CD4-positive, alpha-beta T cell (primary cell): ENCODE results near the gene FNDC3B. TPM values are rescaled to one million over a fixed set of nuclear protein-coding genes. Genes with fewer than 3 reads are reported as not detected.

ENCODE experiments used
- ATAC-seq: fragments of 200-7000 bp; cut with Tn5 transposase; one replicate; pipeline ENCODE4 v1.10.0; 2022; ENCODE audit warnings: mild to moderate bottlenecking; ENCODE audit not compliant: poor library complexity
- CTCF ChIA-PET: fragments of 350-600 bp; sonication (Branson Sonifier 250); formaldehyde crosslinking; loops from one replicate; lab custom pipeline; 2021; ENCODE audit warnings: antibody characterized with exemption, inconsistent platforms; lab: Charles Lee
- POLR2A ChIA-PET: fragments of 350-600 bp; sonication (Branson Sonifier 250); formaldehyde crosslinking; loops from one replicate; lab custom pipeline; 2021; ENCODE audit warnings: antibody characterized with exemption, inconsistent platforms; lab: Charles Lee
- DNase-seq, 14 experiments: peaks; one replicate each; pipeline ENCODE4 v3.0.0-alpha.2; 2013 to 2020; ENCODE audit warnings: mixed read lengths in 2 of 14
- H3K27ac ChIP-seq, 2 donors: one replicate each; pipeline versions ENCODE4 v1.5.1 to v1.7.0; 2013; ENCODE audit warnings: low read length in 2 of 2, low read depth in 1 of 2, mild to moderate bottlenecking in 1 of 2
- H3K27me3 ChIP-seq, 2 experiments: 1 replicate in 1 of 2; 2 replicates in 1 of 2; pipeline versions ENCODE4 v1.6.1 to v1.7.0; 2013; ENCODE audit warnings: low read length in 2 of 2, control low read depth in 1 of 2, mild to moderate bottlenecking in 1 of 2, moderate library complexity in 1 of 2; ENCODE audit not compliant: insufficient read depth in 2 of 2, control insufficient read depth in 1 of 2
- H3K36me3 ChIP-seq: one replicate; pipeline ENCODE4 v1.6.1; 2013; ENCODE audit warnings: low read length, control low read depth; ENCODE audit not compliant: insufficient read depth
- H3K4me1 ChIP-seq: one replicate; pipeline ENCODE4 v1.6.1; 2013; ENCODE audit warnings: low read length, control low read depth; ENCODE audit not compliant: insufficient read depth
- H3K4me3 ChIP-seq: one replicate; pipeline ENCODE4 v1.5.1; 2013; ENCODE audit warnings: mild to moderate bottlenecking, low read length, moderate library complexity
- H3K9me3 ChIP-seq, 2 experiments: 1 replicate in 1 of 2; 2 replicates in 1 of 2; pipeline versions ENCODE4 v1.6.1 to v1.7.0; 2013; ENCODE audit warnings: low read length in 2 of 2, mild to moderate bottlenecking in 2 of 2, control low read depth in 1 of 2, moderate library complexity in 1 of 2; ENCODE audit not compliant: control insufficient read depth in 1 of 2, insufficient read depth in 1 of 2
- H3K27ac Mint-ChIP-seq: one replicate; pipeline ENCODE4 v1.8.0; 2020; ENCODE audit warnings: mixed read lengths
- H3K27me3 Mint-ChIP-seq: one replicate; pipeline ENCODE4 v1.8.0; 2021; ENCODE audit warnings: mixed read lengths
- H3K36me3 Mint-ChIP-seq: one replicate; pipeline ENCODE4 v1.8.0; 2021; ENCODE audit warnings: low read depth, mixed read lengths
- H3K4me1 Mint-ChIP-seq: one replicate; pipeline ENCODE4 v1.8.0; 2021; ENCODE audit warnings: low read depth, mixed read lengths
- H3K4me3 Mint-ChIP-seq: one replicate; pipeline ENCODE4 v1.8.0; 2020; ENCODE audit warnings: mild to moderate bottlenecking, mixed read lengths
- H3K9me3 Mint-ChIP-seq: one replicate; pipeline ENCODE4 v1.8.0; 2020; ENCODE audit warnings: mixed read lengths
- CTCF ChIP-seq: fragments of 200-600 bp; IDR thresholded peaks from one replicate; pipeline ENCODE4 v1.8.0; 2022; ENCODE audit warnings: antibody characterized with exemption, mild to moderate bottlenecking
- intact Hi-C, 2 experiments: fragments of 100-400 bp; cut with DNase I in 1 of 2; cut with micrococcal nuclease in 1 of 2; formaldehyde crosslinking; loops; one replicate each; pipeline versions ENCODE4 v1.15.1 to v1.9.0; 2023 to 2025; cut with DNase I, micrococcal nuclease
- total RNA-seq, 174 experiments: library from RNA in 2 of 174; stranded (reverse) in 2 of 174; gene quantifications; one replicate each; pipeline ENCODE4 v1.2.3 and lab custom pipeline; 2021 to 2026

The FNDC3B gene
- total RNA-seq, 2 experiments from 2014 or later, result 26.1 to 28.7 TPM

- no peak for ATAC-seq
- H3K27ac ChIP-seq, result no peak overlapping the region
- peaks cover 51% of the 10 kb centered on the region for H3K36me3 Mint-ChIP-seq
- H3K27me3 ChIP-seq, result no peaks in the 10 kb centered on the region
- no peaks in the 10 kb centered on the region for H3K27me3 Mint-ChIP-seq
- H3K9me3 Mint-ChIP-seq, result no peaks in the 10 kb centered on the region
- intact Hi-C loops, result no loop called here
- DNase-seq, result no peak
- H3K4me3 Mint-ChIP-seq, result no peak overlapping the region
- TF ChIP-seq CTCF, result no peak
- no peak overlapping the region for H3K4me3 ChIP-seq
- H3K27ac Mint-ChIP-seq, result no peak overlapping the region
- no peaks in the 10 kb centered on the region for H3K4me1 Mint-ChIP-seq
- H3K36me3 ChIP-seq, result peaks cover 9% of the 10 kb centered on the region
- CTCF ChIA-PET, result no interaction called here
- POLR2A ChIA-PET, result no interaction called here
- no peaks in the 10 kb centered on the region for H3K9me3 ChIP-seq
- H3K4me1 ChIP-seq, result no peaks in the 10 kb centered on the region
These were observed 281.7 kb downstream of the FNDC3B start for GRCh38 chr3:172321035-172321434.

- POLR2A ChIA-PET, result no interaction called here
- Histone ChIP-seq H3K27me3 (no peaks in the 10 kb centered on the region), H3K27ac (no peak overlapping the region), H3K4me3 (no peak overlapping the region), H3K4me1 (no peaks in the 10 kb centered on the region), H3K36me3 (peaks cover 12% of the 10 kb centered on the region), H3K9me3 (no peaks in the 10 kb centered on the region)
- DNase-seq, result no peak
- intact Hi-C loops, result no loop called here
- Mint-ChIP-seq H3K27ac (no peak overlapping the region), H3K9me3 (no peaks in the 10 kb centered on the region), H3K4me3 (no peak overlapping the region), H3K27me3 (no peaks in the 10 kb centered on the region), H3K4me1 (no peaks in the 10 kb centered on the region), H3K36me3 (peaks cover 39% of the 10 kb centered on the region)
- CTCF ChIA-PET, result interaction anchor here (0.6 to 1.8 kb wide), 2 partner anchors 8 to 267 kb away, joined by 3 to 5 read pairs; no protein-coding TSS in a partner anchor
- TF ChIP-seq CTCF, result no peak
- ATAC-seq, result no peak
These were observed 284.7 kb downstream of the FNDC3B start for GRCh38 chr3:172323894-172324610.

- ChIA-PET CTCF (no interaction called here), POLR2A (no interaction called here)
- intact Hi-C loops, result no loop called here
- H3K4me3 Mint-ChIP-seq, result no peak overlapping the region
- Histone ChIP-seq H3K4me1 (no peaks in the 10 kb centered on the region), H3K9me3 (no peaks in the 10 kb centered on the region), H3K27me3 (no peaks in the 10 kb centered on the region), H3K27ac (no peak overlapping the region), H3K36me3 (peaks cover 13% of the 10 kb centered on the region), H3K4me3 (no peak overlapping the region)
- H3K9me3 Mint-ChIP-seq, result no peaks in the 10 kb centered on the region
- H3K27me3 Mint-ChIP-seq, result no peaks in the 10 kb centered on the region
- ATAC-seq, result no peak
- DNase-seq, result no peak
- TF ChIP-seq CTCF, result no peak
- H3K36me3 Mint-ChIP-seq, result peaks cover 32% of the 10 kb centered on the region
- no peaks in the 10 kb centered on the region for H3K4me1 Mint-ChIP-seq
- no peak overlapping the region for H3K27ac Mint-ChIP-seq
These were observed 285.3 kb downstream of the FNDC3B start for GRCh38 chr3:172324611-172325203.
